Hematopoietic multipotent progenitor cell treated with erythropoietin and hydrocortisone succinate and interleukin-3 and kit ligand, for 17 days (in vitro differentiated cells): ENCODE results near the gene YWHAG.
"Not testable (repeated sequence)": the region's sequence is repeated elsewhere in the genome, so short reads cannot be mapped to it uniquely, and the experiment has no call there.

Source experiments
- DNase-seq: peaks from one replicate; pipeline ENCODE4 v3.0.0-alpha.2; 2015; ENCODE audit warnings: low spot score

YWHAG gene

GRCh38 chr7:76294344-76295024, 64.3 kb downstream of the YWHAG start:
- peak; percentile 87 for DNase-seq

- DNase-seq: no peak
These were observed 65.3 kb downstream of the YWHAG start for GRCh38 chr7:76293407-76293901.

DNA sequence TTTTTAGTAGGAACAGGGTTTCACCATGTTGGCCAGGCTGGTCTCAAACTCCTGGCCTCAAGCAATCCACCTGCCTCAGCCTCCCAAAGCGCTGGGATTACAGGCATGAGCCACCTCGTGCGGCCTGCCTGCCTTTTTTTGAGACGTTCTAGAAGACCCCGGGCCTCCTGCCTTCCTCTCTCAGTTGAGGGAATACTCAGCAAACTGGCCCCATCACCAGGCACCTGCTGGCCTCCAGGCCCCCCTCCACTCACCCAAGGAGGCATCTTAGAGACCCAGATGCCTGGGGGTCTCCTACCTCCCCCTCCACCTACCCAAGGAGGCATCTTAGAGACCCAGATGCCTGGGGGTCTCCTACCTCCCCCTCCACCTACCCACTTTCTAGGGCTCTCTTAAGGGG, 65.9 kb downstream of the YWHAG start:
- DNase-seq: not testable (repeated sequence)

GRCh38 chr7:76292213-76292573, 66.6 kb downstream of the YWHAG start:
- DNase-seq: no peak

- peak; percentile 90 for DNase-seq
These were observed 67.2 kb downstream of the YWHAG start for GRCh38 chr7:76291351-76292212.

GRCh38 chr7:76290847-76291350, 67.9 kb downstream of the YWHAG start:
- not testable (repeated sequence) for DNase-seq

DNA sequence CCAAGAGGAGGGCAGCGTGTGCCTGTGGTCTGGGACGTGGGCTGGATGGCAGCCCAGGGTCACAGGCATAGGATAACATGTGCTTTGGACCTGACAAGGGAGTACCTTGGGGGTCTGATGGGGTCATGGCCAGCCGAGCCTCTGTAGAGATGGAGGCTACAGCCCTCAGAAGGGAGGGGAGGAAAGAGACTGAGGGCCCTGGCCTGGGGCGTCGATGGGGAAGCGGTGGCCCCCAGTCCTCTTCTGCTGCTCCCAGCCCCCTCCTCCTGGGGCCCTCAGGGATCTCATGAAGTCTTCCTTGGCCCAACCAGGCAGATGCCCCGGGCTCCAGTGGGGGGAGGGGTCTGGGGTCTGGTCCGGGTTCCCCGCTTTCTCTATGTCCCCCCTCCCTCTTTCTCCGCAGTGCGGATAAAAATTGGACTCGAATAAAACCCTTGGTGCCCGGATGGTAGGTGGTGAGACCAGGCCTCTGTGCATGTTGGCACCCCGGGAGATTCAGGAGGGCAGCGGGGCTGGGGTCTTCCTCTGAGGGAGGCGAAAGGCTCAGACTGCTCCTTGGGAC, 71.9 kb downstream of the YWHAG start:
- no peak for DNase-seq

- DNase-seq: no peak
These were observed 73.0 kb downstream of the YWHAG start for GRCh38 chr7:76285604-76286374.

- no peak for DNase-seq
These were observed 75.3 kb downstream of the YWHAG start for GRCh38 chr7:76283254-76284159.

- DNase-seq: no peak
These were observed 76.2 kb downstream of the YWHAG start for GRCh38 chr7:76282344-76283253.

DNA sequence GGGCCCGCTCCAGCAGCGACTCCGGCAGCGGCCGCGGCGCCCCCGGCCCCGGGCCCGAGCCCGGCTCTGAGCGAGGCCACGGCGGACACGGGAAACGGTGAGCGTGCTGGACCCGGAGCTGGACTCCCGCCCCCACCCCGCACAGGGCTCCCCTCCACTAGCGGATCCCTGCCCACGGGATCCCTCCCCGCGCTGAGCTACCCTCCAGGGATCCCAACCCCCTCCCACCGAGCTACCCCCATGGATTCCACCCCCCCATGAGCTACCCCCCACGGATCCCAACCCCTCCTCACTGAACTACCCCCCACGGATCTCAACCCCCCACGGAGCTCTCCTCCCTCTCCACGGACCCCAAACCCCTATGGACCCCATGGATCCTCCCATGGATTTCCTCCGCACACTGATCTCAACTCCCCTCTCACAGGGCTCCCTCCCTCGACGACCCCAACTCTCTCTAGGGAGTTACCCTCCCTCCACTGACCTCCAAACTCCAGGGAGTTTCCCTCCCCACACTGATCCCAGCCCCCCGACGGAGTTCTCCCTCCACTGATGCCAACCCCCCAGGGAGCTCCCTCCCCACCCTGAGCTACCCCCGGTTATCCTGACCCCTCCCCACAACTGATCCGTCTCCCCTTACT, 77.0 kb downstream of the YWHAG start:
- DNase-seq: no peak

- no peak for DNase-seq
These were observed 77.6 kb downstream of the YWHAG start for GRCh38 chr7:76281006-76281705.

DNA sequence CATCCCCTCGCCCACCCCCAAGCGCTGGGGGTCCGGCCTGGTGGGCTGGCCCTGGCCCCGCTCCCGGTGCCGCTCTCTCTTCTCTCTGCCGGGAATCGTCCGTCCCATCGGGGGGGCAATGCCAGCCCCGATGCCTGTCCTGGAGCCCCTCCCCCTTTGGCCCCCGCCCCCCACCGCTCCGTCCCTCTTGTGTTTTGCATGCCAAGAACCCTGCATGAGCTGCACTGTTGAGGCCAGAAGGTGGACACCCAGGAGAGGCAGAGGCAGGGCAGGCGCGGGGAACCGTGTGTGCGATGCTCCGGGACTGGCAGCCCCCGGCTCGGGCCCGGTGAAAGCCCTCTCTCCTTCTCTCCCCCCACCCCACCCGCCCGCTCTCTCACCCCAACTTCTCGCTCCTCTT, 78.4 kb downstream of the YWHAG start:
- DNase-seq: no peak

DNA sequence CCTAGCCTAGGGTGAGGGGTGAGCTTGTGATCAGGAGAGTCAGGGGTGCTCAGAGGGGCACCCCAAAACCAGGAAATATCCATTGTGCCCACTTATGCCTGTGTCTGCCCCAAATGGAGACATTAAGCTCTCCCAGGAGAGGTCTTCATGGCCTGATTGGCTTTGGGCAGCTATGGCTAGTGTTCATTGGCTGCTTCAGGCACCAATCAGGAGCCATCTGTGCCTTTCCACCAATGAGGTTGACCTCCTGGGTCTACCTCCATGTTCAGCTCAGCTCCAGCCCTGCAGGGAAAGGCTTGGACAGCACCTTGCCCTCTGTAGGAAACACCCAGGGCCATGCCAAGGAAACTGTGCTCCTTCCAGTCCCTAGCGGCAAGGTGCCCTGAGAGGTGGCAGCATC, 80.3 kb downstream of the YWHAG start:
- no peak for DNase-seq
